HG02973 (cell line): ENCODE measurements around the gene OSTC.

Experiments
- ATAC-seq: cut with Tn5 transposase; IDR thresholded peaks from one replicate; pipeline ENCODE4 v1.9.1; 2021; ENCODE audit warnings: moderate library complexity; ENCODE audit not compliant: unreplicated experiment

OSTC gene

GRCh38 chr4:108644237-108644636 is 6.2 kb upstream of the OSTC start:
- no peak for ATAC-seq

DNA sequence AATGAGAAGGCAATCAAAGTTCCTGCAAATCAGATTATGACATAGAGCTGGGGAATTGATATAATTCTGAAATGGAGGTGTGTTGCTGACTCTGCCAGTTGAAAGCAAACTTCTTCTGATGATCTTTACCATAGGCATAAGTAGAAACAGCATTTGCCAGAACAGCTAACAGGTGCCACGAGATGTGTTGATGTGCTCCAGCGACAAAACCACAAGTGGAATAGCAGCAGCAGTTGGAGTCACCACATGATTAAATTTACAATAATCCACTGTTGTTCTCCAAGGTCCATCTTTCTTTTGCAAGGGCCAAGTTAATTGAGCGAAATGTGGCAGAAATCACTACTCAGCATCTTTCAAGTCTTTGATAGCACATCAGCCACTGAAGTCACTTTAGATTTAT is 3.7 kb upstream of the OSTC start:
- no peak for ATAC-seq

DNA sequence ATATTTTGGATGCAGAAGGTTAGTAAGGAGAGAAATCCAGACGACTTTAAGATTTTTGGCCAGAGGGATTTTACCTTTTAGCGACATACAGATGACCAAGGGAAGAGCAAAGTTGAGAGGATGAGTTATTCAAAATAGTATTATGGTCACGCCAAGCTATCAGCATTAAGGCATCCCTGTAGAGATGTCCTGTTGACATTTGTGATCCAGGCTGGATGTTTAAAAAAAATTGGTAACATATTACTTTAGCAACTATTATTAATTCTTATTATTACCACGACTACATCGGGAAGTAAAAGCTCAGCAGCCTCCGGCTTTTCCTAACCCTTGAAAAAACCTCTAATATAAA is 562 bp upstream of the OSTC start:
- peak; percentile 9 for ATAC-seq

DNA sequence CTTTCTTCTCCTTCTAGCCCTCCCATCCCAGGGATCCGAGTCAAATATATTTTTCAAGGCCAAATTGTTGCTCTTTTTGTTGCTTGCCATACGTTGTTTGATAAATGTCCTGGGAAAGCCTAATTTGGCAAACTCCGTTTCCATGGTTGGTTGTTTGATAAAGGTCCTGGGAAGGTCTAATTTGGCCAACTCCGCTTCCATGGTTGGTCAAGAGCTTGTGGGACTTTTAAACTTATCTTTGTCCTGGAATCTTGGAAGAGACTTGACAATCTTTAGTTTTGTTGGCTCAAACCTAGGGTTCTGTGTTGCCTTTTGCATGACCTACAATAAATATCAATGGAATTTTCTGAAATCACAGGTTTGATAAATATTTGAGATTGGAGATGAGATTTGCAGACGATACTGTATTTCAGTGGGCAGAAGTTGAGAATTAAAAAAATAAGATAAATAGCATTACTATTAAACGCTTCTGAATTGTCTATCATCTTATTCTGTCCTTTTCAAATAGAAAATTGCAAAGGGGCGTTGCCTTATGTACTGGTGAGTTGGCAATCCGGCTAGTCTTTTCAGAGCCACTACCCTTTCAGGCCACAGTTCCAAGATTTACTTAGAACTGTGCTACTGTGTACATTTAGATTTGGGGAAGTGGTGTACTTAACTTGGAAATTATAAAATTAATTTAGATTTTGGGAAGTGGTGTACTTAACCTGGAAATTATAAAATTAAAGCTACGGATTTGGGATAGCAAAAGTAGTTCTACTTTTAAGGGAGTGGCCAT is 804 bp downstream of the OSTC start:
- peak; percentile 34 for ATAC-seq

- no peak for ATAC-seq
Measured at GRCh38 chr4:108662629-108663028, 12.2 kb downstream of the OSTC start.

- no peak for ATAC-seq
Measured at GRCh38 chr4:108674356-108674977, 24.1 kb downstream of the OSTC start.

GRCh38 chr4:108681321-108681809 is 31.0 kb downstream of the OSTC start:
- no peak for ATAC-seq

- ATAC-seq = no peak
Measured at GRCh38 chr4:108683479-108683878, 33.1 kb downstream of the OSTC start.

DNA sequence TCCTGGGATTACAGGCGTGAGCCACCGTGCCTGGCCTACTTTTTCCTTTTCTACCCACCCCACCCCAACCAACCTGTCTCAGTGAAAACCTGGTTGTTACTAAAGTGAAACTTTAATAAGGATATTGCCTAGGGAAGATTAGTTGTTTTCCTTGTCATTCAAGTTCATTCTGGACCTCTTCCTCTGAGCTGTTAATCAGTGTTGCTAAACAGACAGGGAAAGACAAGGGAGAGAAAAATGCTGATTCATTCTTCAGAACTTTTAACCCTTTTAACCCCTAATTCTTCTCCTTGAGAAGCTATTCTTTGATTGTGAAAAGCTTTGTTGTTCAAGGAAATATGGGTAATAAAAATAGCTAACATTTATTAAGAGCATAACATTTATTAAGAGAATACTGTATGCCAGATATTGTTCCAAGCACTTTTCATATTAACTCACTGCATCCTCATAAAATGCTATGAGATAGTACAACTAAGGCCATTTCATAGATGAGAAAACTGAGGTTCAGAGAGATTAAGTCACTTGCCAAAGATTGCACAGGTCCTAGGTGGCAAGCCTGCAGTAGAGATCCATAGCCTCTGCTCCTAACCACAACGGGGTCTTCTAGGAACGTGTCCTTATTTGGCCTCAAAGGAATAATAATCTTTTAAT is 34.8 kb downstream of the OSTC start:
- ATAC-seq = no peak

GRCh38 chr4:108690738-108691137 is 40.3 kb downstream of the OSTC start:
- ATAC-seq = no peak

DNA sequence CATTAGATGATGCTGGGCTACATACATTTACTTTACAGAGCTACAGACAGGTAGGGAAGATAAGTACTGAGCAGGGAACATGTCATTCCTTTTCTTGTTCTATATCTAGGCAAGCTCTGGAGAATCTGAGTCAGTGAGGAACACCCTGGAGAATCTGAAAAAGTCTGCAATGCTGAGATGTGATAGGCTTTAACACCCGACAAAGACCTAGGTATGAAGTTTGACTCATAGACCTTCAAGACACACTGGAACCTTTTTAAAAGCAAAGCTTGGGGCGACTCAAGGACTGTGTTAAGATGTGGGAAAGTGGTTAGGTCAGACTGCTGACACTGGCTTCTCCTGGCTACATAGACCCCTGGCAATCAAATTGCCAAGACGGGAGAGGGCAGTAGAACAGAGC is 42.8 kb downstream of the OSTC start:
- ATAC-seq = no peak

GRCh38 chr4:108693819-108694218 is 43.4 kb downstream of the OSTC start:
- ATAC-seq = no peak

GRCh38 chr4:108694423-108694822 is 44.0 kb downstream of the OSTC start:
- no peak for ATAC-seq

DNA sequence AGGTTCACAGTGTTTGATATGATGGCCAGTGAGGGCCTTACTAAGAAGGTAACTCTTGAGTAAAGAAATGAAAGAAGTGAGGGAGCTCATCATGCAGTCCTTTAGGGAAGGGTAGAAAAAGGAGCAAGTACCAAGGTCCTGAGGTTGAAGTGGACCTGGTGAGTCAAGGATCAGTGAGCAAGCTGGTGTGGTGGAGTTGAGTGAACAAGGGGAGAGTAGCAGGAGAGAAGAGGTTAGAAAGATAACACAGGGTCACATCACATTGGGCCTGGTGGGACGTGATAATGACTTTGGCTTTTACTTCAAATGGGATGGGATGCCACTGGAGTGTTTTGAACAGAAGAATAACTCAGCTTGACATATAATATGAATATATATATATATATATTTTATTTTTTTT is 44.7 kb downstream of the OSTC start:
- no peak for ATAC-seq

DNA sequence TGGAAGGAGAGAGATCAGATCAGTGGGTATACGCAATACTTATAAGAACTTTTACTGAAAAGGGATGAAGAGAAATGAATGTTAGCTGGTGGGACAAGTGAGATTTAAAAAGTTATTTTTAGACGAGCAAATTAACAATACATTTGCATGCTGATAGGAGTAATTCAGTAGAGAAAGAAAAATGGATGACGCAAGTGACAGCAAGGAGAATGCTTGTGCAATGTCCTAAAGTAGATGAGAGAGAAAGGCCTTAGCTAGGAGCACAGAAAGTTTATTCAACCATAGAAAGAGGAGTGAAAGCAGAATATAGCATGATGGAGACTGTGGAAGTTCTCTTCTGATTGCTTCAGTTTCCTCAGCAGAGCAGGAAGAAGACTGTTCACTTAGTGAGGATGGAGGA is 45.8 kb downstream of the OSTC start:
- no peak for ATAC-seq

GRCh38 chr4:108700081-108700757 is 49.8 kb downstream of the OSTC start:
- no peak for ATAC-seq

DNA sequence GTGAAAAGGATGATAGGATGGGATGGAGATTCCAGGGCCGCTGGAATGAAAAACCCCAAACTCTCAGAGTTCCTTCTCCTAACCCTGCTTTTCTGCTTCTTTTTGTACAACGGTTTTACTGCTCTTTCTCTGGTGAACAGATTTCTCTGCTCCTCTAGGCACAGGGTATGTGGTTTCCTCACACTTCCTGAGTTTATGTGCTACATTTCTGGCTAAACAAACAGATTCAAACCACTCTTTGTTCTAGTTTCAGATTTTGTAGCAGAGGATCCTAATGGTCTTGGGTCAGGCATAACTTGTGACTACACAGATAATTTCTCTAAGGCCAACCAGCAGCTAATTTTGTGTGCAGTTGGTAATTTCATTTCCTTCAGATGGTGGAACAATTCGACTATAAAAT is 52.6 kb downstream of the OSTC start:
- ATAC-seq = no peak

DNA sequence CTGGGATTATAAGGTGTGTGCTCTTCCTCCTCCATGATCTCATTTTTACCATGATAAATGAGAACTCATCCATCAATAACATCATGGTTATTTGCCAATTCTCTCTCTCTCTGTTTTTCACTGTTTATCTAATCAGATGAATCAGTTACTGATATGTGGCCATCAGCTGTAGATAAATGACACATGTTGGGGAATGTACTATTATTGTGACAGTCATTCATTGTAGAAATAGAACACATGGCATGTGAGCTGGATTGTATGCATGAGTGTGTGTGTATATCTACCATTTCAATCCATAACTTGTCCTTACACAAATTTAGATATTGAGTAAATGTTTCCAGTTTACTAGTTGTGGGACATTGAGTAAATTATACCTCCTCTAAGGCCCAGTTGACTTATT is 53.0 kb downstream of the OSTC start:
- ATAC-seq = no peak

DNA sequence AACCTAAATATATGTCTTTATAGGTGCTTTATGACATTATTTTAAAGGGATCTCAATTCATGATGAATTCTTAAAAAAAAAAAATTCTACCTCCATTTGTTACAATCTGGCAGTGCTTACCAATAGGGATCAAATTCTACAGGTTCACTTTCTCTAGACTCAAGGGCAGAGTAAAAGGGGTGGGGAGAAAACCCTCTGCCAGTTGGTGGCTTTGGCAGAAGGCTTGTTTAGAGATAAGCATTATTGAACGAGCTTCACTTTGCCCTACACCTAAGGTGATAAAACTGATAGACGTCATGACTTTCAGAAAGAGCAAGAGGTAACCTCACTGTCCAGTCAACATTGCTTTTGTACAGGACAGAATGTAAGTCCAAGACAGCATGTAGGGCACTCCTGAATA is 53.6 kb downstream of the OSTC start:
- ATAC-seq = no peak

DNA sequence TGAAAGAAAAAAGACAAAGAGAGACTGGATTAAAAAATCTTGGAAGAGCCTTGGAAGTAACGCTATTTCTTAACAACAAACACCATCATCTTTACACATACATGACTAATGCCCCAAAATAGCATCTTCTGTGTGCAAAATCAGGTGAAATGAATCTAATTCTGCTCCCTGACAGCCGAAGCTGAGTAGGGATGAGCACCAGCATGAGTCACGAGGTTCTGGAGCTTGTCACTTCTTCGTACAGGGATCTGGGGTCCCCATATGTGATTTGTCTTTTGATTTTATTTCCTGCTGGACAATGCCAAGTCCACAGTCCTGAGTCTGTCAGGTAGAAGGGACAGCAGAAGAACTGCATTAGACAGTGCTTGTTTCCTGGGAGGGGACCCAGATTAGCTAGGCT is 55.9 kb downstream of the OSTC start:
- ATAC-seq = no peak

- ATAC-seq = no peak
Measured at GRCh38 chr4:108709234-108709633, 58.8 kb downstream of the OSTC start.

DNA sequence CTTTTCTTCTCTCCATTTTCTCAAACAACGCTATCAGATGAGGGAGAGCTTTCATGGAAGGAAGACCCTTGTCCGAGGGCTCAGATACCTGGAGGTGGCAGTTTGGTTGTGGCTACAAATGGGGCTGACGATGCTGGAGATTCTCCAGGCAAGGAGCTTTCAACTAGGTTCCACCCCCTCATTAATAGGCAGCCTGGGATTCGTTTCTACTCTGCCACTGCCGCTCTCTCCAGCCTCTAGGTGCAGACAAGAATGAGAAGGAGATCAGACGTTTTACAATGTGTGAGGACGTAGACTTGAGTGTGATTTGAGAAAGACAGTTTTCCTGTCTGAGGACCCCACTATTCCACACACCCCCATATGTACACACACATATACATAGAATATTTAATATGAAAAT is 59.3 kb downstream of the OSTC start:
- ATAC-seq = no peak
